ENCODE results near the gene ANKRD36C. TPM values are rescaled to one million over a fixed set of nuclear protein-coding genes. Genes with fewer than 3 reads are reported as not detected.
"Not testable (repeated sequence)": the region's sequence is repeated elsewhere in the genome, so short reads cannot be mapped to it uniquely, and the experiment has no call there.

Gene ANKRD36C
- total RNA-seq, 6 experiments from 2014 or later = 2.8 to 8.4 (median 4.2) TPM

GRCh38 chr2:96024336-96025193 is 32.9 kb upstream of the ANKRD36C start:
- no peak overlapping the region for H3K4me3 ChIP-seq
- DNase-seq (no peak), ATAC-seq (no peak)
- H3K27ac ChIP-seq = no peak overlapping the region
- TF ChIP-seq CTCF (IDR thresholded peaks at IDR 0.05) = no peak
- H3K4me1 ChIP-seq = no peaks in the 10 kb centered on the region
- 90% methylated on average over 2 of the region's 27 CpGs for WGBS (ENCODE audit: insufficient coverage, low coverage, low lambda C conversion rate, missing lambda C conversion rate)
- no peaks in the 10 kb centered on the region for H3K9me3 ChIP-seq
- no peaks in the 10 kb centered on the region for H3K27me3 ChIP-seq
- intact Hi-C loops (cut with DNase I) = no loop called here
- no peaks in the 10 kb centered on the region for H3K36me3 ChIP-seq

- H3K27ac ChIP-seq; H3K36me3 ChIP-seq; DNase-seq; H3K4me3 ChIP-seq; H3K4me1 ChIP-seq; H3K9me3 ChIP-seq; intact Hi-C loops (cut with DNase I); H3K27me3 ChIP-seq; ATAC-seq: not testable (repeated sequence)
- whole genome bisulfite sequencing (ENCODE audit: insufficient coverage, low coverage, low lambda C conversion rate, missing lambda C conversion rate) = no CpG with 5 or more reads among the region's 7 CpGs
These were observed 32.1 kb upstream of the ANKRD36C start for GRCh38 chr2:96023701-96024100.

GRCh38 chr2:96022701-96023447 is 31.2 kb upstream of the ANKRD36C start:
- peak; percentile 82 to 88 (median 86) for TF ChIP-seq CTCF (IDR thresholded peaks at IDR 0.05)
- H3K36me3 ChIP-seq; H3K9me3 ChIP-seq; H3K4me1 ChIP-seq; intact Hi-C loops (cut with DNase I); H3K27me3 ChIP-seq; H3K4me3 ChIP-seq; H3K27ac ChIP-seq: not testable (repeated sequence)
- DNase-seq (peak; percentile 80 to 85 (median 81)), ATAC-seq (peak; percentile 93 to 98 (median 96))
- no CpG with 5 or more reads among the region's 19 CpGs for WGBS (ENCODE audit: insufficient coverage, low coverage, low lambda C conversion rate, missing lambda C conversion rate)

GRCh38 chr2:96022126-96022525 is 30.5 kb upstream of the ANKRD36C start:
- WGBS (ENCODE audit: insufficient coverage, low coverage, low lambda C conversion rate, missing lambda C conversion rate) = no CpG with 5 or more reads among the region's 7 CpGs
- DNase-seq; H3K4me1 ChIP-seq; H3K36me3 ChIP-seq; H3K27ac ChIP-seq; ATAC-seq; H3K9me3 ChIP-seq; intact Hi-C loops (cut with DNase I); H3K27me3 ChIP-seq; H3K4me3 ChIP-seq: not testable (repeated sequence)

GRCh38 chr2:96021142-96021541 is 29.5 kb upstream of the ANKRD36C start:
- H3K4me3 ChIP-seq; H3K27me3 ChIP-seq; H3K4me1 ChIP-seq; DNase-seq; H3K27ac ChIP-seq; H3K9me3 ChIP-seq; H3K36me3 ChIP-seq; intact Hi-C loops (cut with DNase I); ATAC-seq: not testable (repeated sequence)
- 100% methylated on average over 1 of the region's 4 CpGs for WGBS (ENCODE audit: insufficient coverage, low coverage, low lambda C conversion rate, missing lambda C conversion rate)

- peak in 1 of 4 donors; percentile 12 for ATAC-seq
- intact Hi-C loops (cut with DNase I) = not testable (repeated sequence)
These were observed 28.4 kb upstream of the ANKRD36C start for GRCh38 chr2:96019909-96020590.

GRCh38 chr2:96016321-96016720 is 24.7 kb upstream of the ANKRD36C start:
- H3K27ac ChIP-seq; H3K27me3 ChIP-seq; DNase-seq; H3K4me1 ChIP-seq; H3K4me3 ChIP-seq; H3K9me3 ChIP-seq; H3K36me3 ChIP-seq; intact Hi-C loops (cut with DNase I): not testable (repeated sequence)
- WGBS (ENCODE audit: insufficient coverage, low coverage, low lambda C conversion rate, missing lambda C conversion rate) = 50% methylated on average over 4 of the region's 4 CpGs
- ATAC-seq = peak; percentile 36 to 84 (median 52)

More at GRCh38 chr2:96019909-96020590, 28.4 kb upstream of the ANKRD36C start:
- not testable (repeated sequence) for H3K9me3 ChIP-seq, H3K36me3 ChIP-seq, H3K4me3 ChIP-seq, H3K27ac ChIP-seq, DNase-seq, H3K4me1 ChIP-seq, H3K27me3 ChIP-seq
- 70% methylated on average over 2 of the region's 9 CpGs for WGBS (ENCODE audit: insufficient coverage, low coverage, low lambda C conversion rate, missing lambda C conversion rate)

- H3K27me3 ChIP-seq; H3K4me3 ChIP-seq; ATAC-seq; H3K36me3 ChIP-seq; intact Hi-C loops (cut with DNase I); H3K4me1 ChIP-seq; DNase-seq; H3K9me3 ChIP-seq; H3K27ac ChIP-seq: not testable (repeated sequence)
- 100% methylated on average over 1 of the region's 1 CpG for WGBS (ENCODE audit: insufficient coverage, low coverage, low lambda C conversion rate, missing lambda C conversion rate)
These were observed 21.2 kb upstream of the ANKRD36C start for GRCh38 chr2:96012792-96013264.

Measured in right lobe of liver (tissue), 6 donors.